Gastrocnemius medialis (tissue), 4 donors: ENCODE measurements around the gene BTAF1.
"Not testable (repeated sequence)": the region's sequence is repeated elsewhere in the genome, so short reads cannot be mapped to it uniquely, and the experiment has no call there.

Experiments
- POLR2A ChIP-seq, 2 donors: fragments of 450-650 bp; IDR thresholded peaks; one replicate each; pipeline ENCODE4 v1.6.1; 2017; ENCODE audit warnings: antibody characterized with exemption in 2 of 2, mild to moderate bottlenecking in 2 of 2, moderate library complexity in 2 of 2
- TF ChIP-seq, protein P1 (sequence below), 5 experiments: fragments of 450-650 bp in 3 of 5; fragments of 200-600 bp in 2 of 5; sonication (generic) in 2 of 5; IDR thresholded peaks in 4 of 5; conservative IDR thresholded peaks in 1 of 5; 1 replicate in 4 of 5; 2 replicates in 1 of 5; pipeline ENCODE4 v1.5.1; 2016 to 2019; ENCODE audit warnings: antibody characterized with exemption in 5 of 5, mild to moderate bottlenecking in 3 of 5, moderate library complexity in 3 of 5

DNA sequence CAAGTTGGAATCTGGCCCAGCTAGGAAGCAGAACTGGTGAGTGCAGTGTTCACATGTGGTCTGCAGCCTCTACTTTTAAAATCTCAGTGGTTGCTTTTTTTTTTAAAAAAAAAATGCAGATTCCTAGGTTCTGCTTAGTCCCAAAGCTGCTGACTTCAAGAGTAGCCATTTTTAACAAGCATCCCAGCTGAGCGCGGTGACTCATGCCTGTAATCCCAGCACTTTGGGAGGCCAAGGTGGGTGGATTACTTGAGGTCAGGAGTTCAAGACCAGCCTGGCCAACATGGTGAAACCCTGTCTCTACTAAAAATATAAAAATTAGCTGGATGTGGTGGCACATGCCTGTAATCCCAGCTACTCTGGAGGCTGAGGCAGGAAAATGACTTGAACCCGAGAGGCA is 101.8 kb downstream of the BTAF1 start:
- TF ChIP-seq POLR2A (IDR thresholded peaks at IDR 0.05): not testable (repeated sequence)
- TF ChIP-seq, protein P1, sequence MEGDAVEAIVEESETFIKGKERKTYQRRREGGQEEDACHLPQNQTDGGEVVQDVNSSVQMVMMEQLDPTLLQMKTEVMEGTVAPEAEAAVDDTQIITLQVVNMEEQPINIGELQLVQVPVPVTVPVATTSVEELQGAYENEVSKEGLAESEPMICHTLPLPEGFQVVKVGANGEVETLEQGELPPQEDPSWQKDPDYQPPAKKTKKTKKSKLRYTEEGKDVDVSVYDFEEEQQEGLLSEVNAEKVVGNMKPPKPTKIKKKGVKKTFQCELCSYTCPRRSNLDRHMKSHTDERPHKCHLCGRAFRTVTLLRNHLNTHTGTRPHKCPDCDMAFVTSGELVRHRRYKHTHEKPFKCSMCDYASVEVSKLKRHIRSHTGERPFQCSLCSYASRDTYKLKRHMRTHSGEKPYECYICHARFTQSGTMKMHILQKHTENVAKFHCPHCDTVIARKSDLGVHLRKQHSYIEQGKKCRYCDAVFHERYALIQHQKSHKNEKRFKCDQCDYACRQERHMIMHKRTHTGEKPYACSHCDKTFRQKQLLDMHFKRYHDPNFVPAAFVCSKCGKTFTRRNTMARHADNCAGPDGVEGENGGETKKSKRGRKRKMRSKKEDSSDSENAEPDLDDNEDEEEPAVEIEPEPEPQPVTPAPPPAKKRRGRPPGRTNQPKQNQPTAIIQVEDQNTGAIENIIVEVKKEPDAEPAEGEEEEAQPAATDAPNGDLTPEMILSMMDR (IDR thresholded peaks at IDR 0.05 in 4 of 5, conservative IDR thresholded peaks at IDR 0.05 in 1 of 5): not testable (repeated sequence)
